Transverse colon (tissue), 4 donors: Measurements from ENCODE around the gene SNX5.

Experiments used
- EP300 ChIP-seq: sonication (generic); formaldehyde crosslinking; IDR thresholded peaks from one replicate; pipeline ENCODE4 v1.6.1; 2017; ENCODE audit warnings: antibody characterized with exemption, low read depth
- POLR2A ChIP-seq: fragments of 450-650 bp; IDR thresholded peaks from one replicate; pipeline ENCODE4 v1.6.1; 2016; ENCODE audit warnings: antibody characterized with exemption, mild to moderate bottlenecking, moderate library complexity
- POLR2AphosphoS5 ChIP-seq, 3 donors: sonication (generic); formaldehyde crosslinking; IDR thresholded peaks; one replicate each; pipeline ENCODE4 v1.6.1; 2016; ENCODE audit warnings: antibody characterized with exemption in 3 of 3
- TF ChIP-seq, protein P1 (sequence below), 5 experiments: fragments of 200-600 bp in 3 of 5; fragments of 450-650 bp in 2 of 5; sonication (generic) in 3 of 5; IDR thresholded peaks; 1 replicate in 2 of 5; 2 replicates in 3 of 5; pipeline ENCODE4 v1.5.1; 2016 to 2017; ENCODE audit warnings: antibody characterized with exemption in 5 of 5, inconsistent platforms in 3 of 5, mild to moderate bottlenecking in 2 of 5, moderate library complexity in 1 of 5

GRCh38 chr20:17921774-17922173 is 46.8 kb downstream of the SNX5 start:
- TF ChIP-seq POLR2AphosphoS5 (IDR thresholded peaks at IDR 0.05) (no peak), EP300 (no peak), POLR2A (no peak)
- TF ChIP-seq, protein P1, sequence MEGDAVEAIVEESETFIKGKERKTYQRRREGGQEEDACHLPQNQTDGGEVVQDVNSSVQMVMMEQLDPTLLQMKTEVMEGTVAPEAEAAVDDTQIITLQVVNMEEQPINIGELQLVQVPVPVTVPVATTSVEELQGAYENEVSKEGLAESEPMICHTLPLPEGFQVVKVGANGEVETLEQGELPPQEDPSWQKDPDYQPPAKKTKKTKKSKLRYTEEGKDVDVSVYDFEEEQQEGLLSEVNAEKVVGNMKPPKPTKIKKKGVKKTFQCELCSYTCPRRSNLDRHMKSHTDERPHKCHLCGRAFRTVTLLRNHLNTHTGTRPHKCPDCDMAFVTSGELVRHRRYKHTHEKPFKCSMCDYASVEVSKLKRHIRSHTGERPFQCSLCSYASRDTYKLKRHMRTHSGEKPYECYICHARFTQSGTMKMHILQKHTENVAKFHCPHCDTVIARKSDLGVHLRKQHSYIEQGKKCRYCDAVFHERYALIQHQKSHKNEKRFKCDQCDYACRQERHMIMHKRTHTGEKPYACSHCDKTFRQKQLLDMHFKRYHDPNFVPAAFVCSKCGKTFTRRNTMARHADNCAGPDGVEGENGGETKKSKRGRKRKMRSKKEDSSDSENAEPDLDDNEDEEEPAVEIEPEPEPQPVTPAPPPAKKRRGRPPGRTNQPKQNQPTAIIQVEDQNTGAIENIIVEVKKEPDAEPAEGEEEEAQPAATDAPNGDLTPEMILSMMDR (IDR thresholded peaks at IDR 0.05) = no peak
